CD14-positive monocyte (primary cell): ENCODE results near the gene EXOC6B. TPM values are rescaled to one million over a fixed set of nuclear protein-coding genes. Genes with fewer than 3 reads are reported as not detected.
A peak's percentile ranks its signal among the peaks of the same experiment; 100 is the strongest.

Experiments used
- DNase-seq, 3 donors: peaks; one replicate each; pipeline ENCODE4 v3.0.0-alpha.2; 2011 to 2022
- H2AFZ ChIP-seq: 2 replicates; pipeline ENCODE4 v1.6.0; 2012; ENCODE audit warnings: mild to moderate bottlenecking, low read depth, low read length, inconsistent platforms; ENCODE audit not compliant: insufficient read depth, poor library complexity, severe bottlenecking
- H3K27ac ChIP-seq, 2 donors: 1 replicate in 1 of 2; 2 replicates in 1 of 2; pipeline ENCODE4 v1.5.1; 2012 to 2013; ENCODE audit warnings: low read length in 2 of 2, control low read depth in 1 of 2, inconsistent platforms in 1 of 2, low read depth in 1 of 2, mild to moderate bottlenecking in 1 of 2
- H3K27me3 ChIP-seq, 2 donors: one replicate each; pipeline versions ENCODE4 v1.6.0 to v1.6.1; 2011 to 2013; ENCODE audit warnings: low read length in 2 of 2; ENCODE audit not compliant: control insufficient read depth in 2 of 2, insufficient read depth in 2 of 2
- H3K36me3 ChIP-seq, 2 donors: replicated peaks in 1 of 2; 1 replicate in 1 of 2; 2 replicates in 1 of 2; pipeline versions ENCODE4 v1.5.1 to v1.6.1; 2012 to 2013; ENCODE audit warnings: low read length in 2 of 2, control low read depth in 1 of 2, inconsistent platforms in 1 of 2, mild to moderate bottlenecking in 1 of 2; ENCODE audit not compliant: insufficient read depth in 2 of 2, control insufficient read depth in 1 of 2
- H3K4me1 ChIP-seq, 2 donors: 1 replicate in 1 of 2; 2 replicates in 1 of 2; pipeline versions ENCODE4 v1.5.1 to v1.6.1; 2012 to 2013; ENCODE audit warnings: low read length in 2 of 2, control low read depth in 1 of 2, inconsistent platforms in 1 of 2, mild to moderate bottlenecking in 1 of 2, moderate library complexity in 1 of 2; ENCODE audit not compliant: insufficient read depth in 2 of 2, control insufficient read depth in 1 of 2
- H3K4me2 ChIP-seq: replicated peaks from 2 replicates; pipeline ENCODE3; 2012; ENCODE audit warnings: low read length, moderate library complexity, mild to moderate bottlenecking; ENCODE audit not compliant: poor library complexity, severe bottlenecking; ENCODE audit errors: extremely low read depth
- H3K4me3 ChIP-seq, 3 experiments: fragments of 200-600 bp in 1 of 3; sonication (generic) in 1 of 3; replicated peaks in 1 of 3; 1 replicate in 2 of 3; 2 replicates in 1 of 3; pipeline ENCODE4 v1.5.1; 2011 to 2013; ENCODE audit warnings: low read length in 3 of 3, mild to moderate bottlenecking in 3 of 3, control low read depth in 2 of 3, low read depth in 2 of 3, inconsistent platforms in 1 of 3, moderate library complexity in 1 of 3
- H3K79me2 ChIP-seq: 2 replicates; pipeline ENCODE4 v1.6.0; 2012; ENCODE audit warnings: mild to moderate bottlenecking, control low read depth, inconsistent platforms, low read length, moderate library complexity; ENCODE audit not compliant: insufficient read depth
- H3K9ac ChIP-seq: 2 replicates; pipeline ENCODE4 v1.6.0; 2017; ENCODE audit warnings: low read length, mild to moderate bottlenecking; ENCODE audit not compliant: insufficient read depth, poor library complexity, severe bottlenecking
- H3K9me3 ChIP-seq, 2 donors: replicated peaks in 1 of 2; 1 replicate in 1 of 2; 2 replicates in 1 of 2; pipeline versions ENCODE4 v1.5.1 to v1.6.1; 2012 to 2013; ENCODE audit warnings: low read length in 2 of 2, control low read depth in 1 of 2; ENCODE audit not compliant: control insufficient read depth in 1 of 2, insufficient read depth in 1 of 2
- H4K20me1 ChIP-seq: 2 replicates; pipeline ENCODE4 v1.6.0; 2012; ENCODE audit warnings: mild to moderate bottlenecking, low read length, control low read depth, moderate library complexity; ENCODE audit not compliant: insufficient read depth
- H3K27ac Mint-ChIP-seq, 7 donors: one replicate each; pipeline ENCODE4 v1.8.0; 2020; ENCODE audit warnings: mild to moderate bottlenecking in 7 of 7, mixed read lengths in 7 of 7, moderate library complexity in 6 of 7, inconsistent platforms in 2 of 7
- H3K27me3 Mint-ChIP-seq, 3 donors: one replicate each; pipeline ENCODE4 v1.8.0; 2021 to 2022; ENCODE audit warnings: low read depth in 3 of 3, mild to moderate bottlenecking in 3 of 3, mixed read lengths in 3 of 3, moderate library complexity in 3 of 3, inconsistent platforms in 1 of 3
- H3K36me3 Mint-ChIP-seq, 2 donors: one replicate each; pipeline ENCODE4 v1.8.0; 2020; ENCODE audit warnings: mixed read lengths in 2 of 2, inconsistent platforms in 1 of 2, mild to moderate bottlenecking in 1 of 2
- H3K4me1 Mint-ChIP-seq: one replicate; pipeline ENCODE4 v1.8.0; 2020; ENCODE audit warnings: mild to moderate bottlenecking, mixed read lengths
- H3K4me3 Mint-ChIP-seq, 2 donors: one replicate each; pipeline ENCODE4 v1.8.0; 2020; ENCODE audit warnings: mild to moderate bottlenecking in 2 of 2, mixed read lengths in 2 of 2, moderate library complexity in 1 of 2
- H3K9me3 Mint-ChIP-seq, 7 donors: one replicate each; pipeline ENCODE4 v1.8.0; 2020 to 2022; ENCODE audit warnings: mixed read lengths in 7 of 7, mild to moderate bottlenecking in 6 of 7, moderate library complexity in 6 of 7, inconsistent platforms in 2 of 7
- CTCF ChIP-seq: fragments of 200-600 bp; IDR thresholded peaks from one replicate; pipeline ENCODE4 v1.8.0; 2022; ENCODE audit warnings: antibody characterized with exemption, mild to moderate bottlenecking
- WGBS: methylation state at CpG from one replicate; pipeline ENCODE4 v1.1.5; 2013; ENCODE audit warnings: missing lambda C conversion rate; ENCODE audit not compliant: insufficient coverage; 5-methylcytosine and 5-hydroxymethylcytosine counted together
- intact Hi-C, 2 donors: fragments of 100-400 bp; cut with micrococcal nuclease; formaldehyde crosslinking; loops; one replicate each; pipeline versions ENCODE4 v1.15.0 to v1.15.1; 2023
- polyA plus RNA-seq, 3 donors: library from polyadenylated mRNA; depleted of rRNA in 1 of 3; unstranded in 2 of 3; stranded (reverse) in 1 of 3; fragments of 300-500 nt in 2 of 3; fragments of >200 nt in 1 of 3; fragmentation: Illumina TruSeq in 2 of 3; gene quantifications; 1 replicate in 2 of 3; 2 replicates in 1 of 3; pipeline ENCODE4 v1.2.3, GENCODE V29; 2012 to 2021

Gene EXOC6B
- polyA plus RNA-seq, 3 donors = 1.8 to 2.8 (median 2.1) TPM

DNA sequence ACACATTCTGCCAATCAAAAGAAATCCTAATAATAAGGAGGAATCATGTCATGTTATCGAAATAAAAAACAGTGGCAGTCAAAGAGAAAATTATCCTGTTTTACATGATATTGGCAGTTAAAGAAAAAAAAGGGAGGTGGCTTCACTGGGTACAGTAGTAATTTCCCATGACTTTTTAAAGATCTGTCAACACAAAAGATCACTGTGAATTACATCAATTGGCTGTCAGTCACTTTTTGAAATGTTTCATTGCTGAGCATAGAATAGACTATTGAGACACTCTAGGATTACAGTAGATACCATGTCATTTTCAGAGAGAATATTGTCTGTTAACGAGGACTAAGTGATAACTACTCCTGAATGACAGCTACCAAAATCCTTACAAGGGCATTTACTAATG is 342.5 kb downstream of the EXOC6B start:
- no CpG with 5 or more reads among the region's 2 CpGs for WGBS
- TF ChIP-seq CTCF = no peak
- Histone ChIP-seq H3K27ac (no peak overlapping the region), H3K4me2 (no peak overlapping the region), H2AFZ (no peak overlapping the region), H3K27me3 (no peaks in the 10 kb centered on the region), H3K9ac (no peak overlapping the region), H3K9me3 (peaks cover 0 to 6% of the 10 kb centered on the region in 2 donors), H3K4me3 (no peak overlapping the region), H3K4me1 (no peaks in the 10 kb centered on the region), H3K79me2 (no peaks in the 10 kb centered on the region), H3K36me3 (no peaks in the 10 kb centered on the region), H4K20me1 (no peaks in the 10 kb centered on the region)
- no peak for DNase-seq
- H3K9me3 Mint-ChIP-seq = peaks cover 4 to 20% (median 8%) of the 10 kb centered on the region in 7 donors
- no peak overlapping the region for H3K27ac Mint-ChIP-seq
- peaks cover 0 to 4% (median 0%) of the 10 kb centered on the region in 3 donors for H3K27me3 Mint-ChIP-seq
- H3K36me3 Mint-ChIP-seq = no peaks in the 10 kb centered on the region
- no peaks in the 10 kb centered on the region for H3K4me1 Mint-ChIP-seq
- intact Hi-C loops = no loop called here
- no peak overlapping the region for H3K4me3 Mint-ChIP-seq

DNA sequence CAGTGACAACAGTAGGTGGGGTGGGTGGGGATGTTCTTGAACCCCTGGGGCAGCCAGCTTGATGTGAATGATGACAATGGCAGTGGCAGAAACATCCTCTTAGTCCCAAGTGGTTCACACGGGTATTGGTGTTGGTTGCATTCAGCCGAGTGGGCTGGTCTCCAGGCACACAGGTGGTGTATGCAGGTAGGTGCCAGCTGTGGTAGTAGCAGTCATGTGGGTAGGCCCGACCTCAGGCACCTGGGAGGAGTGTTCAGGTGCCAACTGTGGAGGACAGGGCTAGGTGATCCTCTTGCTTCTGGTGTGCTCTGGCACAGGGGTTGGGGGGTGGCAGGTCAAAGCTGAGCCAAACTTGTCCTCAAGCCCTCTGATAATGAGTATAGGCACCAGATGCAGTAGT is 350.6 kb downstream of the EXOC6B start:
- Histone ChIP-seq H3K9me3 (peaks cover 18 to 35% of the 10 kb centered on the region in 2 donors), H3K9ac (no peak overlapping the region), H2AFZ (no peak overlapping the region), H3K27ac (no peak overlapping the region), H3K27me3 (no peaks in the 10 kb centered on the region), H3K4me1 (no peaks in the 10 kb centered on the region), H3K4me3 (no peak overlapping the region), H3K4me2 (no peak overlapping the region), H4K20me1 (no peaks in the 10 kb centered on the region), H3K79me2 (no peaks in the 10 kb centered on the region), H3K36me3 (no peaks in the 10 kb centered on the region)
- Mint-ChIP-seq H3K36me3 (no peaks in the 10 kb centered on the region), H3K4me1 (no peaks in the 10 kb centered on the region), H3K9me3 (peaks cover 6 to 26% (median 23%) of the 10 kb centered on the region in 7 donors), H3K27ac (no peak overlapping the region), H3K4me3 (no peak overlapping the region), H3K27me3 (peaks cover 0 to 1% (median 0%) of the 10 kb centered on the region in 3 donors)
- WGBS = 100% methylated on average over 3 of the region's 3 CpGs
- no peak for TF ChIP-seq CTCF
- peak in 1 of 3 donors; percentile 1 for DNase-seq
- intact Hi-C loops = no loop called here
